OCI-LY1 (cell line): ENCODE measurements around the gene BACH2.

ENCODE experiments used
- EZH2 ChIP-seq: fragments of 200-600 bp; sonication (generic), shearing (Covaris generic); IDR thresholded peaks from 2 replicates; pipeline ENCODE4 v1.8.0; 2017; ENCODE audit warnings: borderline replicate concordance, mixed run types, mild to moderate bottlenecking, antibody characterized with exemption, low read length, moderate library complexity, mixed read lengths
- TF ChIP-seq, protein P1 (sequence below): fragments of 200-600 bp; sonication (generic), shearing (Covaris generic); IDR thresholded peaks from 2 replicates; pipeline ENCODE4 v1.5.1; 2017; ENCODE audit warnings: mild to moderate bottlenecking, antibody characterized with exemption, low read length, moderate library complexity, mixed read lengths

DNA sequence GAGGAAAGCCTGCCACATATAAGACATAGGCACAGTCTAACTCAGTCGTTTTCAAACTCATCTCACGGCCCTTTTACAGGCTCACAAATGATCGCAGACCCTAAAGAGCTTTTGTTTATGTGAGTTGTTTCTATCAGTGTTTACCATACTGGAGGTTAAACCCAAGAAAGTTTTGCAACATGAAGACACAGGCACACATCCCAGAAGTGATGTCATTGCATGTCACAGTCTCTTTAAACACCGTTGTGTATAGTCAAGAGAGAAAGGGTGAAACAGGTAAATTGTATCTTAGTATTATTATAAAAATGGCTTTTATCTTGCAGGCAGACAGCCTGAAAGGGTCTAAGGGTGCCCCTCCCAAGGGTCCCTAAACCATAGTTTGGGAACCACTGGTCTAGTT is 96.7 kb downstream of the BACH2 start:
- TF ChIP-seq, protein P1, sequence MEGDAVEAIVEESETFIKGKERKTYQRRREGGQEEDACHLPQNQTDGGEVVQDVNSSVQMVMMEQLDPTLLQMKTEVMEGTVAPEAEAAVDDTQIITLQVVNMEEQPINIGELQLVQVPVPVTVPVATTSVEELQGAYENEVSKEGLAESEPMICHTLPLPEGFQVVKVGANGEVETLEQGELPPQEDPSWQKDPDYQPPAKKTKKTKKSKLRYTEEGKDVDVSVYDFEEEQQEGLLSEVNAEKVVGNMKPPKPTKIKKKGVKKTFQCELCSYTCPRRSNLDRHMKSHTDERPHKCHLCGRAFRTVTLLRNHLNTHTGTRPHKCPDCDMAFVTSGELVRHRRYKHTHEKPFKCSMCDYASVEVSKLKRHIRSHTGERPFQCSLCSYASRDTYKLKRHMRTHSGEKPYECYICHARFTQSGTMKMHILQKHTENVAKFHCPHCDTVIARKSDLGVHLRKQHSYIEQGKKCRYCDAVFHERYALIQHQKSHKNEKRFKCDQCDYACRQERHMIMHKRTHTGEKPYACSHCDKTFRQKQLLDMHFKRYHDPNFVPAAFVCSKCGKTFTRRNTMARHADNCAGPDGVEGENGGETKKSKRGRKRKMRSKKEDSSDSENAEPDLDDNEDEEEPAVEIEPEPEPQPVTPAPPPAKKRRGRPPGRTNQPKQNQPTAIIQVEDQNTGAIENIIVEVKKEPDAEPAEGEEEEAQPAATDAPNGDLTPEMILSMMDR: no peak
- TF ChIP-seq EZH2: no peak
